Stimulated activated CD8-positive, alpha-beta memory T cell treated with anti-CD3 and anti-CD28 coated beads, Interleukin-7, amount 100 ng/mL, for 1 hour (primary cell): ENCODE data around the gene CC2D1B.
"Not testable (repeated sequence)": the region's sequence is repeated elsewhere in the genome, so short reads cannot be mapped to it uniquely, and the experiment has no call there.

Source experiments
- DNase-seq, 2 donors: peaks; one replicate each; pipeline ENCODE4 v3.0.0-alpha.2; 2020; ENCODE audit warnings: low read depth in 2 of 2

CC2D1B gene

GRCh38 chr1:52365746-52366516 lies at the start of gene CC2D1B:
TSS of gene CC2D1B (minus strand) at chr1:52366205. CDS start at chr1:52364620, 1,585 bp downstream.
- DNase-seq = peak; percentile 97 to 98

GRCh38 chr1:52414942-52415341 lies 48.9 kb upstream of the CC2D1B start:
- no peak for DNase-seq

GRCh38 chr1:52413410-52413989 lies 47.5 kb upstream of the CC2D1B start:
- DNase-seq = no peak

- DNase-seq = no peak
Measured at GRCh38 chr1:52404975-52405338, 39.0 kb upstream of the CC2D1B start.

GRCh38 chr1:52404116-52404974 lies 38.3 kb upstream of the CC2D1B start, which contains the start of the genes ORC1 and PRPF38A:
TSS of gene ORC1 (minus strand) at chr1:52404423. CDS start at chr1:52402223, 2,200 bp downstream.
TSS of gene PRPF38A (plus strand) at chr1:52404602. CDS start at chr1:52404750, 148 bp downstream.
- DNase-seq = peak; percentile 92 to 98

GRCh38 chr1:52403566-52404115 lies 37.6 kb upstream of the CC2D1B start:
- DNase-seq = peak in 1 of 2 donors; percentile 12

- DNase-seq = no peak
Measured at GRCh38 chr1:52402860-52403240, 36.8 kb upstream of the CC2D1B start.

- DNase-seq = no peak
Measured at GRCh38 chr1:52400131-52400530, 34.1 kb upstream of the CC2D1B start.

GRCh38 chr1:52399629-52400028 lies 33.6 kb upstream of the CC2D1B start:
- no peak for DNase-seq

- DNase-seq = no peak
Measured at GRCh38 chr1:52393174-52393573, 27.2 kb upstream of the CC2D1B start.

GRCh38 chr1:52386458-52386857 lies 20.5 kb upstream of the CC2D1B start:
- no peak for DNase-seq

- DNase-seq = no peak
Measured at GRCh38 chr1:52385376-52385775, 19.4 kb upstream of the CC2D1B start.

- not testable (repeated sequence) for DNase-seq
Measured at GRCh38 chr1:52369851-52370250, 3.8 kb upstream of the CC2D1B start.

GRCh38 chr1:52368383-52369172 lies 2.6 kb upstream of the CC2D1B start:
- DNase-seq = peak; percentile 11 to 22

- no peak for DNase-seq
Measured at GRCh38 chr1:52367272-52367671, 1.3 kb upstream of the CC2D1B start.

GRCh38 chr1:52366517-52366827 lies 467 bp upstream of the CC2D1B start:
- no peak for DNase-seq

- no peak for DNase-seq
Measured at GRCh38 chr1:52365071-52365745, 797 bp downstream of the CC2D1B start.

GRCh38 chr1:52364235-52364839 lies 1.7 kb downstream of the CC2D1B start:
- no peak for DNase-seq

GRCh38 chr1:52360595-52360968 lies 5.4 kb downstream of the CC2D1B start:
- DNase-seq = no peak
